ENCODE data around the gene KIF5B.
"Not testable (repeated sequence)": the region's sequence is repeated elsewhere in the genome, so short reads cannot be mapped to it uniquely, and the experiment has no call there.

DNA sequence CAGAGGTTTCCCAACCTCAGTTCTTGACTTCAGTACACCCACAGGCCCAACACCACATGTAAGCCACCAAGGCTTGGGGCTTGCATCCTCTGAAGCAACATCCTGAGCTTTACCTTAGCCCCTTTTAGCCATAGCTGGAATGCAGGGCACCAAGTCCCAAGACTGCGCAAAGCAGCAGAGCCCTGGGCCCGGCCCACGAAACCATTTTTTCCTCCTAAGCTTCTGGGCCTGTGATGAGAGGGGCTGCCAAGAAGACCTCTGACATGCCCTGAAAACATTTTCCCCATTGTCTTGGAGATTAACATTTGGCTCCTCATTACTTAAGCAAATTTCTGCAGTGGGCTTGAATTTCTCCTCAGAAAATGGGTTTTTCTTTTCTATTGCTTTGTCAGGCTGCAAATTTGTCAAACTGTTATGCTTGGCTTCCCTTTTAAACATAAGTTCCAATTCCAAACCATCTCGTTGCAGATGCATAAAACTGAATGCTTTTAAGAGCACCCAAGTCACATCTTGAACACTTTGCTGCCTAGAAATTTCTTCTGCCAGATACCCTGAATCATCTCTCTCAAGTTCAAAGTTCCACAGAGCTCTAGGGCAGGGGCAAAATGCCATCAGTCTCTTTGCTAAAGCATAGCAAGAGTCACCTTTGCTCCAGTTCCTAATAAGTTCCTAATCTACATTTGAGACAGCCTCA lies 42.5 kb upstream of the KIF5B start:
- TF ChIP-seq, protein P1, sequence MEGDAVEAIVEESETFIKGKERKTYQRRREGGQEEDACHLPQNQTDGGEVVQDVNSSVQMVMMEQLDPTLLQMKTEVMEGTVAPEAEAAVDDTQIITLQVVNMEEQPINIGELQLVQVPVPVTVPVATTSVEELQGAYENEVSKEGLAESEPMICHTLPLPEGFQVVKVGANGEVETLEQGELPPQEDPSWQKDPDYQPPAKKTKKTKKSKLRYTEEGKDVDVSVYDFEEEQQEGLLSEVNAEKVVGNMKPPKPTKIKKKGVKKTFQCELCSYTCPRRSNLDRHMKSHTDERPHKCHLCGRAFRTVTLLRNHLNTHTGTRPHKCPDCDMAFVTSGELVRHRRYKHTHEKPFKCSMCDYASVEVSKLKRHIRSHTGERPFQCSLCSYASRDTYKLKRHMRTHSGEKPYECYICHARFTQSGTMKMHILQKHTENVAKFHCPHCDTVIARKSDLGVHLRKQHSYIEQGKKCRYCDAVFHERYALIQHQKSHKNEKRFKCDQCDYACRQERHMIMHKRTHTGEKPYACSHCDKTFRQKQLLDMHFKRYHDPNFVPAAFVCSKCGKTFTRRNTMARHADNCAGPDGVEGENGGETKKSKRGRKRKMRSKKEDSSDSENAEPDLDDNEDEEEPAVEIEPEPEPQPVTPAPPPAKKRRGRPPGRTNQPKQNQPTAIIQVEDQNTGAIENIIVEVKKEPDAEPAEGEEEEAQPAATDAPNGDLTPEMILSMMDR (conservative IDR thresholded peaks at IDR 0.05; ENCODE audit: low read depth, low read length) = not testable (repeated sequence)
- not testable (repeated sequence) for TF ChIP-seq EZH2 (IDR thresholded peaks at IDR 0.05; ENCODE audit: low read length, unreplicated experiment)

All from PC-3 (cell line).